Measurements from ENCODE around the gene PGA3. TPM values are rescaled to one million over a fixed set of nuclear protein-coding genes. Genes with fewer than 3 reads are reported as not detected.
A peak's percentile ranks its signal among the peaks of the same experiment; 100 is the strongest.
"Not testable (repeated sequence)": the region's sequence is repeated elsewhere in the genome, so short reads cannot be mapped to it uniquely, and the experiment has no call there.

PGA3 gene
- total RNA-seq, 1 donor from 2014 or later = 1.3 TPM

- H3K9me3 Mint-ChIP-seq = no peaks in the 10 kb centered on the region
- peaks cover 19% of the 10 kb centered on the region for H3K4me1 Mint-ChIP-seq (ENCODE audit: unreplicated experiment)
- no peak for TF ChIP-seq CTCF (conservative IDR thresholded peaks at IDR 0.05)
- no peaks in the 10 kb centered on the region for H3K27me3 Mint-ChIP-seq
- no peak for DNase-seq (ENCODE audit: extremely low spot score, unreplicated experiment)
- H3K4me3 Mint-ChIP-seq = peak overlapping the region; percentile 47
- no peaks in the 10 kb centered on the region for H3K36me3 Mint-ChIP-seq
- peak overlapping the region; percentile 69 for H3K27ac Mint-ChIP-seq
Measured at GRCh38 chr11:61163714-61164605, 39.4 kb upstream of the PGA3 start.

GRCh38 chr11:61164606-61165424 is 38.5 kb upstream of the PGA3 start:
- no peaks in the 10 kb centered on the region for H3K27me3 Mint-ChIP-seq
- H3K9me3 Mint-ChIP-seq = no peaks in the 10 kb centered on the region
- H3K36me3 Mint-ChIP-seq = no peaks in the 10 kb centered on the region
- peaks cover 15% of the 10 kb centered on the region for H3K4me1 Mint-ChIP-seq (ENCODE audit: unreplicated experiment)
- peak overlapping the region; percentile 59 for H3K4me3 Mint-ChIP-seq
- no peak for TF ChIP-seq CTCF (conservative IDR thresholded peaks at IDR 0.05)
- H3K27ac Mint-ChIP-seq = peak overlapping the region; percentile 69
- no peak for DNase-seq (ENCODE audit: extremely low spot score, unreplicated experiment)

- peak overlapping the region; percentile 69 for H3K27ac Mint-ChIP-seq
- H3K4me1 Mint-ChIP-seq (ENCODE audit: unreplicated experiment) = peaks cover 12% of the 10 kb centered on the region
- H3K4me3 Mint-ChIP-seq; H3K36me3 Mint-ChIP-seq; H3K9me3 Mint-ChIP-seq; DNase-seq (ENCODE audit: extremely low spot score, unreplicated experiment); H3K27me3 Mint-ChIP-seq: not testable (repeated sequence)
Measured at GRCh38 chr11:61165785-61166184, 37.5 kb upstream of the PGA3 start.

- not testable (repeated sequence) for H3K4me3 Mint-ChIP-seq; DNase-seq (ENCODE audit: extremely low spot score, unreplicated experiment); H3K27me3 Mint-ChIP-seq; H3K36me3 Mint-ChIP-seq; H3K9me3 Mint-ChIP-seq; H3K27ac Mint-ChIP-seq
- H3K4me1 Mint-ChIP-seq (ENCODE audit: unreplicated experiment) = peaks cover 12% of the 10 kb centered on the region
Measured at GRCh38 chr11:61166331-61166730, 37.0 kb upstream of the PGA3 start.

GRCh38 chr11:61168042-61168688 is 35.1 kb upstream of the PGA3 start:
- H3K9me3 Mint-ChIP-seq = no peaks in the 10 kb centered on the region
- no peak overlapping the region for H3K27ac Mint-ChIP-seq
- no peak overlapping the region for H3K4me3 Mint-ChIP-seq

More at GRCh38 chr11:61168042-61168688, 35.1 kb upstream of the PGA3 start:
- Mint-ChIP-seq H3K27me3 (no peaks in the 10 kb centered on the region), H3K36me3 (no peaks in the 10 kb centered on the region), H3K4me1 (ENCODE audit: unreplicated experiment) (peaks cover under 1% of the 10 kb centered on the region)
- DNase-seq (ENCODE audit: extremely low spot score, unreplicated experiment) = no peak
- no peak for TF ChIP-seq CTCF (conservative IDR thresholded peaks at IDR 0.05)
